Neural progenitor cell (in vitro differentiated cells): ENCODE data around the gene DLGAP3.

ENCODE experiments used
- CTCF ChIP-seq: fragments of 200-600 bp; sonication (generic); IDR thresholded peaks from 2 replicates; pipeline ENCODE4 v1.5.1; 2017; ENCODE audit warnings: antibody characterized with exemption, mild to moderate bottlenecking
- EZH2 ChIP-seq: fragments of 200-600 bp; sonication (generic); IDR thresholded peaks from 2 replicates; pipeline ENCODE4 v1.6.1; 2017; ENCODE audit warnings: antibody characterized with exemption, mild to moderate bottlenecking, moderate library complexity

GRCh38 chr1:34851431-34852105 lies 77.9 kb downstream of the DLGAP3 start:
- no peak for TF ChIP-seq CTCF
- no peak for TF ChIP-seq EZH2
